Measurements from ENCODE around the gene HOATZ. TPM values are rescaled to one million over a fixed set of nuclear protein-coding genes. Genes with fewer than 3 reads are reported as not detected.

HOATZ gene
- polyA plus RNA-seq, 1 experiment: not detected

DNA sequence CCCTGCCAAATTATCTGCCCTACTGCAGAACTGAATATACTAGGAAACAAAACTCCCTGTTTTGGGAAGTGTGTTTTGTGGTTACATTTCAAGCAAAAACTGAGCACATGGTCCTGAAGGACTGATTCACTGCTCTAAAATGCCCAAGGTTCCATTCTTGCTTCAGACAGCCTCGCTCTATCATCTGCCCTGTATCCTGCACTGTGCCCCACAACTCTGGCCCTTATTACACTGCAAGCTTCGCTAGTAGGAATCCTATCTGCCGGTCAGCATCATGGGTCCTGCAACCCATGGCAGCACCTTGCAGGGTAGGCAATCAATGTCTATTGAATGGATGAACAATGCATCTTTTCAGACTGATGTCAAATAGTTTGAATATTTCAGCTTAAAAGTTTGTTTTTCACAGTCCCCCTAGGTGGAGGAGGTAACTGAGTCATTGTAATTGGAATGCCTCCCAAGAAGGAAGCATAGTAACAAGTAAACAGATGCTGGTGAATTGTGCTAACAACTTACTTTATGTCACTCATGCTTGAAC, 47.3 kb downstream of the HOATZ start:
- DNase-seq (ENCODE audit: low read depth): peak; percentile 68
- TF ChIP-seq, protein P1, sequence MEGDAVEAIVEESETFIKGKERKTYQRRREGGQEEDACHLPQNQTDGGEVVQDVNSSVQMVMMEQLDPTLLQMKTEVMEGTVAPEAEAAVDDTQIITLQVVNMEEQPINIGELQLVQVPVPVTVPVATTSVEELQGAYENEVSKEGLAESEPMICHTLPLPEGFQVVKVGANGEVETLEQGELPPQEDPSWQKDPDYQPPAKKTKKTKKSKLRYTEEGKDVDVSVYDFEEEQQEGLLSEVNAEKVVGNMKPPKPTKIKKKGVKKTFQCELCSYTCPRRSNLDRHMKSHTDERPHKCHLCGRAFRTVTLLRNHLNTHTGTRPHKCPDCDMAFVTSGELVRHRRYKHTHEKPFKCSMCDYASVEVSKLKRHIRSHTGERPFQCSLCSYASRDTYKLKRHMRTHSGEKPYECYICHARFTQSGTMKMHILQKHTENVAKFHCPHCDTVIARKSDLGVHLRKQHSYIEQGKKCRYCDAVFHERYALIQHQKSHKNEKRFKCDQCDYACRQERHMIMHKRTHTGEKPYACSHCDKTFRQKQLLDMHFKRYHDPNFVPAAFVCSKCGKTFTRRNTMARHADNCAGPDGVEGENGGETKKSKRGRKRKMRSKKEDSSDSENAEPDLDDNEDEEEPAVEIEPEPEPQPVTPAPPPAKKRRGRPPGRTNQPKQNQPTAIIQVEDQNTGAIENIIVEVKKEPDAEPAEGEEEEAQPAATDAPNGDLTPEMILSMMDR (IDR thresholded peaks at IDR 0.05; ENCODE audit: insufficient read depth, low read depth, low read length): no peak
- Histone ChIP-seq H3K27me3 (ENCODE audit: control insufficient read depth, insufficient read depth, low read length) (no peaks in the 10 kb centered on the region), H3K4me3 (ENCODE audit: low read depth, low read length) (no peak overlapping the region), H3K36me3 (ENCODE audit: control insufficient read depth, insufficient read depth, low read length) (peaks cover 4% of the 10 kb centered on the region)
- ChIA-PET CTCF (interaction anchor here (0.7 to 5.9 kb wide), 10 partner anchors 11 to 280 kb away, joined by 3 to 52 read pairs (median 4); no protein-coding TSS in a partner anchor), POLR2A (interaction anchor here (0.6 kb wide), 1 partner anchor 279 kb away, joined by 4 read pairs; no protein-coding TSS in a partner anchor)

DNA sequence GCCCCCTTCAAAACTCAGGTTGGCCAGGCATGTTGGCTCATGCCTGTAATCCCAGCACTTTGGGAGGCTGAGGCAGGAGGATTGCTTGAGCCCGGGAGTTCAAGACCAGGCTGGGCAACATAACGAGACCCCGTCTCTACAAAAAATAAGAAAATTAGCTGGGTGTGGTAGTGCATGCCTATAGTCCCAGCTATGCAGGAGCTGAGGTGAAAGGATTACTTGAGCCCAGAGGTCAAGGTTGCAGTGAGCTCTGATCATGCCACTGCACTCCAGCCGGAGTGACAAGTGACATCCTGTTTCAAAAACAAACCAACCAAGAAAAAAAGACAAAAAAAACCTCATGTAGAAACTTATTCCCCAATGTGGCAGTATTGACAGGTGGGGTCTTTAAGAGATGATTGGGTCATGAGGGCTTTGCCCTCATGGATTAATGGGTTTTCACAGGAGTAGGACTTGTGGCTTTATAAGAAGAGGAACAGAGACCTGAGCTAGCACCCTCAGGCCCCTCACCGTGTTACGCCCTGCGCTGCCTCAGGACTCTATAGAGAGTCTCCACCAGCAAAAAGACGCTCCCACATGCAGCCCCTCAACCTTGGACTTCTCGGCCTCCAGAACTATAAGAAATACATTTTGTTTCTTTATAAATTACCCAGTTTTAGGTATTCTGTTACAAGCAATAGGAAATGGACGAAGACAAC, 48.3 kb downstream of the HOATZ start:
- CTCF ChIA-PET: interaction anchor here (0.7 to 5.9 kb wide), 12 partner anchors 12 to 283 kb away, joined by 3 to 52 read pairs (median 4); no protein-coding TSS in a partner anchor
- TF ChIP-seq, protein P1 (IDR thresholded peaks at IDR 0.05; ENCODE audit: insufficient read depth, low read depth, low read length): no peak

DNA sequence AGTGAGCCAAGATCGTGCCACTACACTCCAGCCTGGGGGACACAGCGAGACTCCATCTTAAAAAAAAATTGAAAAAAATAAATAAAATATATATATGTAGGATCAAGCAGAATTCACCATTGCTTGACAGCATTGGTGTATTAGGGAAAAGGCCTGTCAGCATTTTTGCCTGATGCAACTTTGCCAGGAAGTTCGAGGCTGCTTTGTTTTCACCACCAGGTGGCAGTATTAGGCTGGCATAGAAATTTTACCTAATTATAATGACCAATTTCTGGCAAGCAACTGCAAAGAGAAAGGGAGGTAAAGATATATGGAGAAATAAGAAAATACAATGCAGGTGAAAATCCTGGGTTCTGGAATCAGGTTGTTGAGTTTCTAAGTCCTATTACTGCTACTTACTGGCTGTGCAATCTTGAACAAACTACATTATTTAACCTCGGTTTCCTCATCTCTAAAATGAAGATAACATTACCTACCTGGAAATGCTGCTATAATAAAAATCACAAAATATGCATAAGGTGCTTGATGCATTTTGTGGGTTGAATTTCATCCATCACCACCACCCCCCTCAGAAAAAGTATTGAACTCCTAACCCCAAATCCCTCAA, 50.6 kb downstream of the HOATZ start:
- POLR2A ChIA-PET: no interaction called here
- TF ChIP-seq, protein P1 (IDR thresholded peaks at IDR 0.05; ENCODE audit: insufficient read depth, low read depth, low read length): peak; percentile 84
- no peaks in the 10 kb centered on the region for H3K27me3 ChIP-seq (ENCODE audit: control insufficient read depth, insufficient read depth, low read length)
- H3K4me3 ChIP-seq (ENCODE audit: low read depth, low read length): no peak overlapping the region
- H3K36me3 ChIP-seq (ENCODE audit: control insufficient read depth, insufficient read depth, low read length): peaks cover 1% of the 10 kb centered on the region; the same call in 1 of the 2 replicates
- CTCF ChIA-PET: interaction anchor here (0.8 to 5.9 kb wide), 6 partner anchors 12 to 274 kb away, joined by 3 to 52 read pairs (median 7); no protein-coding TSS in a partner anchor
- no peak for DNase-seq (ENCODE audit: low read depth)

More for the DNA sequence above, 48.3 kb downstream of the HOATZ start:
- Histone ChIP-seq H3K27me3 (ENCODE audit: control insufficient read depth, insufficient read depth, low read length) (no peaks in the 10 kb centered on the region), H3K36me3 (ENCODE audit: control insufficient read depth, insufficient read depth, low read length) (peaks cover 4% of the 10 kb centered on the region), H3K4me3 (ENCODE audit: low read depth, low read length) (no peak overlapping the region)
- DNase-seq (ENCODE audit: low read depth): no peak
- POLR2A ChIA-PET: no interaction called here

DNA sequence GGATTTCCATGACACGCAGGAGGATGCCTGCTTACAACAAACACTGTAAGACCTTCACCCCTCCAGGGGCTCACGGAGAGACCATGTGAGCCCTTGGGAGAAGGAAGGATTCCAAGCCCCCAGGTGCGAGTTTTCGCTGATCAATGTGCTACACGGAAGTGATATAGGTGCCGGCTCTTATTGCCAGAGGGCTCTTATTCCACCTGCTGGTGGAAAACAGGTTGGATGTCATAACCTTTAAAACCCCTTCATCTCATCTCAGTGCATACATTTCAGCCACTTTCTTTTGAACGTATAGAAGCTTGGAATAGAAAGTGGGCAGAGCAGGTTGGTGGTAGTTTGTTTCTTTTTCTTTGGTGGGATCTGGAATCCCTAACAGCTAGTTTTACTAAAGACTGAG, 51.7 kb downstream of the HOATZ start:
- no peaks in the 10 kb centered on the region for H3K27me3 ChIP-seq (ENCODE audit: control insufficient read depth, insufficient read depth, low read length)
- ChIA-PET POLR2A (no interaction called here), CTCF (interaction anchor here (0.5 to 3.0 kb wide), 16 partner anchors 8 to 286 kb away, joined by 3 to 16 read pairs (median 3); no protein-coding TSS in a partner anchor)
- no peak for DNase-seq (ENCODE audit: low read depth)
- H3K36me3 ChIP-seq (ENCODE audit: control insufficient read depth, insufficient read depth, low read length): no peaks in the 10 kb centered on the region
- H3K4me3 ChIP-seq (ENCODE audit: low read depth, low read length): no peak overlapping the region
- TF ChIP-seq, protein P1 (IDR thresholded peaks at IDR 0.05; ENCODE audit: insufficient read depth, low read depth, low read length): no peak

DNA sequence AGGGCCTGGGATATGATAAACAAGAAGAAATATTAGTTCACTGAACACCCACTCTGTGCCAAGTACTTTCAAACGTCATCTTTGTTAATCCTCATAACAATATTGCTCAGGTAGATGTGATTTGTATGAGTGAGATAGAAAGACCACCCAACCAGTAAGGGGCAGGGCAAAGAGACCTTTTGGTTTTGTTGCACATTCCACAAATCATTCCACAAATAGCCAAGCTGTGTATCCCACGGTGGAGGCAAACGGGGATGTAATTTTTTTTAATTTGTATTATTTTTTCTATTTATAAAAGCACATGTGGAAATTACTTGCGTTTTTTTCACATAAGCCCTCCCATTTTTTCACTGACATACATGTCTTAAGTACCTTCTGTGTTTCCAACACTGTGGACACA, 54.9 kb downstream of the HOATZ start:
- TF ChIP-seq, protein P1 (IDR thresholded peaks at IDR 0.05; ENCODE audit: insufficient read depth, low read depth, low read length): no peak
- DNase-seq (ENCODE audit: low read depth): no peak
- ChIA-PET POLR2A (no interaction called here), CTCF (interaction anchor here (0.7 to 2.2 kb wide), 3 partner anchors 18 to 123 kb away, joined by 3 to 9 read pairs (median 4); no protein-coding TSS in a partner anchor)
- no peak overlapping the region for H3K4me3 ChIP-seq (ENCODE audit: low read depth, low read length)
- H3K36me3 ChIP-seq (ENCODE audit: control insufficient read depth, insufficient read depth, low read length): no peaks in the 10 kb centered on the region
- H3K27me3 ChIP-seq (ENCODE audit: control insufficient read depth, insufficient read depth, low read length): no peaks in the 10 kb centered on the region

Measured in BJ (cell line).